SK-N-SH treated with all-trans-retinoic acid at 6 μM for 48 hours (cell line): Measurements from ENCODE around the gene B3GALNT2.

Experiments used
- ARNTL ChIP-seq: fragments of 450-650 bp; formaldehyde crosslinking; IDR thresholded peaks from 2 replicates; pipeline ENCODE4 v1.5.0; 2020; ENCODE audit warnings: low read depth, mild to moderate bottlenecking, moderate library complexity, borderline replicate concordance
- CSRNP3 ChIP-seq: fragments of 250-450 bp; sonication (Bioruptor Pico); IDR thresholded peaks from 2 replicates; pipeline ENCODE4 v1.5.1; 2021; ENCODE audit warnings: mild to moderate bottlenecking, moderate library complexity
- ESRRG ChIP-seq: fragments of 250-450 bp; sonication (Bioruptor Pico); IDR thresholded peaks from 2 replicates; pipeline ENCODE4 v1.6.1; 2021; ENCODE audit warnings: mild to moderate bottlenecking
- ISL1 ChIP-seq: fragments of 250-450 bp; sonication (Bioruptor Pico); IDR thresholded peaks from 2 replicates; pipeline ENCODE4 v2.1.2; 2022; ENCODE audit warnings: mild to moderate bottlenecking, moderate library complexity
- PATZ1 ChIP-seq: fragments of 250-450 bp; sonication (Bioruptor Pico); IDR thresholded peaks from 2 replicates; pipeline ENCODE4 v1.8.0; 2020; ENCODE audit warnings: mild to moderate bottlenecking, moderate library complexity, borderline replicate concordance
- POU6F1 ChIP-seq: fragments of 250-450 bp; sonication (Bioruptor Pico); IDR thresholded peaks from 2 replicates; pipeline ENCODE4 v1.8.0; 2021; ENCODE audit warnings: low read depth, mild to moderate bottlenecking, moderate library complexity, borderline replicate concordance
- RARB ChIP-seq: fragments of 250-450 bp; sonication (Bioruptor Pico); IDR thresholded peaks from 2 replicates; pipeline ENCODE4 v1.8.0; 2021; ENCODE audit warnings: mild to moderate bottlenecking, moderate library complexity
- ZFP3 ChIP-seq: fragments of 250-450 bp; sonication (Bioruptor Pico); IDR thresholded peaks from 2 replicates; pipeline ENCODE4 v1.5.0; 2020; ENCODE audit warnings: mild to moderate bottlenecking, moderate library complexity
- ZNF565 ChIP-seq: fragments of 450-650 bp; formaldehyde crosslinking; conservative IDR thresholded peaks from 2 replicates; pipeline ENCODE4 v1.5.0; 2020; ENCODE audit warnings: low read depth, mild to moderate bottlenecking, moderate library complexity
- TF ChIP-seq, protein P1 (sequence below): fragments of 250-450 bp; sonication (Bioruptor Pico); IDR thresholded peaks from 2 replicates; pipeline ENCODE4 v1.5.1; 2020; ENCODE audit warnings: low read depth, mild to moderate bottlenecking, moderate library complexity

- TF ChIP-seq PATZ1 (CRISPR knock-in tag) (no peak), CSRNP3 (CRISPR knock-in tag) (no peak), RARB (no peak), ISL1 (CRISPR knock-in tag) (no peak), ZNF565 (CRISPR knock-in tag) (no peak), ARNTL (CRISPR knock-in tag) (no peak), ZFP3 (no peak), ESRRG (CRISPR knock-in tag) (no peak), POU6F1 (no peak)
- TF ChIP-seq, protein P1, sequence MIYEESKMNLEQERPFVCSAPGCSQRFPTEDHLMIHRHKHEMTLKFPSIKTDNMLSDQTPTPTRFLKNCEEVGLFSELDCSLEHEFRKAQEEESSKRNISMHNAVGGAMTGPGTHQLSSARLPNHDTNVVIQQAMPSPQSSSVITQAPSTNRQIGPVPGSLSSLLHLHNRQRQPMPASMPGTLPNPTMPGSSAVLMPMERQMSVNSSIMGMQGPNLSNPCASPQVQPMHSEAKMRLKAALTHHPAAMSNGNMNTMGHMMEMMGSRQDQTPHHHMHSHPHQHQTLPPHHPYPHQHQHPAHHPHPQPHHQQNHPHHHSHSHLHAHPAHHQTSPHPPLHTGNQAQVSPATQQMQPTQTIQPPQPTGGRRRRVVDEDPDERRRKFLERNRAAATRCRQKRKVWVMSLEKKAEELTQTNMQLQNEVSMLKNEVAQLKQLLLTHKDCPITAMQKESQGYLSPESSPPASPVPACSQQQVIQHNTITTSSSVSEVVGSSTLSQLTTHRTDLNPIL (CRISPR knock-in tag) = no peak
Observed at GRCh38 chr1:235465066-235465465, 39.2 kb downstream of the B3GALNT2 start.
